IMR-90 (cell line): ENCODE data around the gene CNNM2. TPM values are rescaled to one million over a fixed set of nuclear protein-coding genes. Genes with fewer than 3 reads are reported as not detected.

Experiments
- ATAC-seq: fragments of 200-7000 bp; cut with Tn5 transposase; 2 replicates; pipeline ENCODE4 v1.9.1; 2020; ENCODE audit warnings: low read depth, mild to moderate bottlenecking, moderate library complexity
- BruUV-seq: library from RNA; stranded (reverse); fragments of 400-500 nt; replicated peaks from 2 replicates; lab custom pipeline; 2021; lab: Mats Ljungman, UMichigan
- CTCF ChIA-PET: fragments of 300-600 bp; formaldehyde crosslinking; extraction: SDS; loops from one replicate; lab custom pipeline; 2021; ENCODE audit warnings: antibody characterized with exemption; lab: Yijun Ruan, JAX
- POLR2A ChIA-PET: fragments of 300-600 bp; sonication (Branson Sonifier 250); formaldehyde crosslinking; loops from one replicate; lab custom pipeline; 2022; ENCODE audit warnings: antibody characterized with exemption; ENCODE audit not compliant: unreplicated experiment; lab: Charles Lee
- DNase-seq: peaks from one replicate; pipeline ENCODE4 v3.0.0; 2013
- H2AFZ ChIP-seq: replicated peaks from 2 replicates; pipeline ENCODE3; 2013; ENCODE audit warnings: low read length, mild to moderate bottlenecking; ENCODE audit not compliant: poor library complexity
- H2AK5ac ChIP-seq: 2 replicates; pipeline ENCODE4 v1.6.1; 2013; ENCODE audit warnings: low read depth, low read length, inconsistent platforms
- H2AK9ac ChIP-seq: replicated peaks from 2 replicates; pipeline ENCODE3; 2013; ENCODE audit warnings: mild to moderate bottlenecking, low read depth, low read length, moderate library complexity; ENCODE audit not compliant: poor library complexity
- H2BK120ac ChIP-seq: 2 replicates; pipeline ENCODE4 v1.6.1; 2013; ENCODE audit warnings: low read depth, low read length, inconsistent platforms
- H2BK15ac ChIP-seq: 3 replicates; pipeline ENCODE4 v1.6.1; 2013; ENCODE audit warnings: low read depth, low read length, inconsistent platforms
- H2BK20ac ChIP-seq: 2 replicates; pipeline ENCODE4 v1.6.1; 2013; ENCODE audit warnings: low read depth, mild to moderate bottlenecking, inconsistent platforms, low read length, moderate library complexity
- H2BK5ac ChIP-seq: 2 replicates; pipeline ENCODE4 v1.6.1; 2013; ENCODE audit warnings: mild to moderate bottlenecking, low read depth, low read length, inconsistent platforms; ENCODE audit not compliant: poor library complexity, severe bottlenecking
- H3K14ac ChIP-seq: replicated peaks from 2 replicates; pipeline ENCODE4 v1.6.1; 2013; ENCODE audit warnings: low read depth, low read length, inconsistent platforms
- H3K18ac ChIP-seq: 2 replicates; pipeline ENCODE4 v1.6.1; 2013; ENCODE audit warnings: low read depth, low read length, control low read depth
- H3K23ac ChIP-seq: 2 replicates; pipeline ENCODE4 v1.6.1; 2013; ENCODE audit warnings: low read depth, low read length, inconsistent platforms
- H3K27ac ChIP-seq: 2 replicates; pipeline ENCODE4 v1.5.1; 2013; ENCODE audit warnings: mild to moderate bottlenecking, control low read depth, low read length; ENCODE audit not compliant: insufficient read depth
- H3K27me3 ChIP-seq: 2 replicates; pipeline ENCODE4 v1.6.1; 2013; ENCODE audit warnings: low read length; ENCODE audit not compliant: control insufficient read depth, insufficient read depth
- H3K36me3 ChIP-seq: 2 replicates; pipeline ENCODE4 v1.6.1; 2013; ENCODE audit warnings: low read length, mixed read lengths; ENCODE audit not compliant: control insufficient read depth, insufficient read depth
- H3K4ac ChIP-seq: 2 replicates; pipeline ENCODE4 v1.6.1; 2013; ENCODE audit warnings: low read depth, low read length, inconsistent platforms
- H3K4me1 ChIP-seq: 2 replicates; pipeline ENCODE4 v1.6.1; 2013; ENCODE audit warnings: low read length, mixed read lengths; ENCODE audit not compliant: control insufficient read depth, insufficient read depth
- H3K4me2 ChIP-seq: 2 replicates; pipeline ENCODE4 v1.6.1; 2013; ENCODE audit warnings: low read depth, mild to moderate bottlenecking, control low read depth, low read length, moderate library complexity
- H3K4me3 ChIP-seq: 2 replicates; pipeline ENCODE4 v1.5.1; 2013; ENCODE audit warnings: low read depth, mild to moderate bottlenecking, control low read depth, low read length, moderate library complexity; ENCODE audit not compliant: insufficient read depth
- H3K56ac ChIP-seq: 2 replicates; pipeline ENCODE4 v1.6.1; 2013; ENCODE audit warnings: low read length, inconsistent platforms; ENCODE audit not compliant: insufficient read depth; ENCODE audit errors: extremely low read depth
- H3K79me1 ChIP-seq, 2 experiments: 2 replicates each; pipeline ENCODE4 v1.6.1; 2013; ENCODE audit warnings: low read length in 2 of 2, inconsistent platforms in 1 of 2, low read depth in 1 of 2
- H3K9ac ChIP-seq: 2 replicates; pipeline ENCODE4 v1.6.1; 2013; ENCODE audit warnings: low read depth, low read length, control low read depth
- H3K9me1 ChIP-seq: 2 replicates; pipeline ENCODE4 v1.6.1; 2013; ENCODE audit warnings: low read length, inconsistent platforms; ENCODE audit not compliant: insufficient read depth
- H3K9me3 ChIP-seq: 2 replicates; pipeline ENCODE4 v1.6.1; 2013; ENCODE audit warnings: low read length; ENCODE audit not compliant: control insufficient read depth, insufficient read depth
- H4K20me1 ChIP-seq: 2 replicates; pipeline ENCODE4 v1.6.1; 2013; ENCODE audit warnings: low read length, inconsistent platforms; ENCODE audit not compliant: insufficient read depth
- H4K5ac ChIP-seq: 2 replicates; pipeline ENCODE4 v1.6.1; 2013; ENCODE audit warnings: mild to moderate bottlenecking, low read depth, low read length, control low read depth
- H4K8ac ChIP-seq, 2 experiments: 2 replicates each; pipeline ENCODE4 v1.6.1; 2013; ENCODE audit warnings: low read depth in 2 of 2, low read length in 2 of 2, control low read depth in 1 of 2, inconsistent platforms in 1 of 2
- H4K91ac ChIP-seq: 2 replicates; pipeline ENCODE4 v1.6.1; 2013; ENCODE audit warnings: low read depth, low read length, inconsistent platforms; ENCODE audit not compliant: insufficient read depth
- BHLHE40 ChIP-seq: fragments of 150-350 bp; IDR thresholded peaks from 2 replicates; pipeline ENCODE4 v1.6.1; 2016; ENCODE audit warnings: mild to moderate bottlenecking, low read depth, low read length
- CEBPB ChIP-seq: IDR thresholded peaks from 2 replicates; pipeline ENCODE4 v1.6.1; 2012; ENCODE audit warnings: low read depth, low read length, improper control_type of control experiment
- CTCF ChIP-seq: conservative IDR thresholded peaks from 2 replicates; pipeline ENCODE4 v1.5.1; 2012; ENCODE audit warnings: mild to moderate bottlenecking, low read depth, low read length, improper control_type of control experiment
- MAFK ChIP-seq: IDR thresholded peaks from 2 replicates; pipeline ENCODE4 v1.6.1; 2012; ENCODE audit warnings: low read depth, low read length, improper control_type of control experiment
- MAZ ChIP-seq: IDR thresholded peaks from 2 replicates; pipeline ENCODE4 v1.6.1; 2012; ENCODE audit warnings: low read depth, mild to moderate bottlenecking, low read length, improper control_type of control experiment, moderate library complexity, borderline replicate concordance
- MXI1 ChIP-seq: IDR thresholded peaks from 2 replicates; pipeline ENCODE4 v1.6.1; 2012; ENCODE audit warnings: low read depth, mild to moderate bottlenecking, low read length, moderate library complexity, borderline replicate concordance
- NFE2L2 ChIP-seq: fragments of 150-350 bp; IDR thresholded peaks from 2 replicates; pipeline ENCODE4 v1.6.1; 2016; ENCODE audit warnings: low read depth, mild to moderate bottlenecking, low read length
- POLR2A ChIP-seq: IDR thresholded peaks from 2 replicates; pipeline ENCODE4 v1.6.1; 2012; ENCODE audit warnings: mild to moderate bottlenecking, low read depth, low read length
- RAD21 ChIP-seq: IDR thresholded peaks from 2 replicates; pipeline ENCODE4 v1.6.1; 2012; ENCODE audit warnings: low read length, improper control_type of control experiment
- RCOR1 ChIP-seq: IDR thresholded peaks from 2 replicates; pipeline ENCODE4 v1.6.1; 2012; ENCODE audit warnings: mild to moderate bottlenecking, low read length, improper control_type of control experiment; ENCODE audit not compliant: insufficient replicate concordance
- RFX5 ChIP-seq: IDR thresholded peaks from 2 replicates; pipeline ENCODE4 v1.8.0; 2012; ENCODE audit warnings: low read depth, mild to moderate bottlenecking, low read length, moderate library complexity
- SMC3 ChIP-seq: fragments of 150-350 bp; IDR thresholded peaks from 2 replicates; pipeline ENCODE4 v1.6.1; 2016; ENCODE audit warnings: low read depth, mild to moderate bottlenecking, antibody characterized with exemption, low read length, moderate library complexity
- WGBS, 2 experiments: methylation state at CpG; one replicate each; pipeline versions ENCODE4 v1.1.5 to v1.1.7; 2013; ENCODE audit warnings: missing lambda C conversion rate in 2 of 2; ENCODE audit not compliant: insufficient read length in 1 of 2; ENCODE audit errors: extremely low coverage in 2 of 2; 5-methylcytosine and 5-hydroxymethylcytosine counted together
- dilution Hi-C: fragments of 300-500 bp; cut with HindIII; formaldehyde crosslinking; loops from one replicate; pipeline ENCODE4 v1.14.3; 2018; ENCODE audit warnings: low sequenced_read_pairs; ENCODE audit not compliant: unreplicated experiment
- in situ Hi-C: fragments of 300-500 bp; cut with MboI; formaldehyde crosslinking; loops from 3 replicates; pipeline ENCODE4 v1.14.3; 2019; ENCODE audit warnings: low sequenced_read_pairs, inconsistent platforms, mixed read lengths
- intact Hi-C: fragments of 100-400 bp; cut with micrococcal nuclease; formaldehyde crosslinking; loops from 2 replicates; pipeline ENCODE4 v1.10.0; 2022
- polyA plus RNA-seq, 3 experiments: library from polyadenylated mRNA; depleted of rRNA; stranded (reverse); fragments of >200 nt; gene quantifications; 2 replicates each; pipeline ENCODE4 v1.2.3, GENCODE V29; 2012; ENCODE audit warnings: low replicate concordance in 1 of 3
- total RNA-seq: library from RNA; depleted of rRNA; stranded (reverse); fragments of >200 nt; gene quantifications from 2 replicates; pipeline ENCODE4 v1.2.3, GENCODE V29; 2012
- TF ChIP-seq, protein P1 (sequence below): fragments of 150-350 bp; IDR thresholded peaks from 2 replicates; pipeline ENCODE4 v1.6.1; 2016; ENCODE audit warnings: low read depth, mild to moderate bottlenecking, low read length, moderate library complexity, borderline replicate concordance

Gene CNNM2
- total and polyA plus RNA-seq, 2 of the 4 experiments (the other 2 are of a cell fraction): 4.7 to 5.6 TPM

DNA sequence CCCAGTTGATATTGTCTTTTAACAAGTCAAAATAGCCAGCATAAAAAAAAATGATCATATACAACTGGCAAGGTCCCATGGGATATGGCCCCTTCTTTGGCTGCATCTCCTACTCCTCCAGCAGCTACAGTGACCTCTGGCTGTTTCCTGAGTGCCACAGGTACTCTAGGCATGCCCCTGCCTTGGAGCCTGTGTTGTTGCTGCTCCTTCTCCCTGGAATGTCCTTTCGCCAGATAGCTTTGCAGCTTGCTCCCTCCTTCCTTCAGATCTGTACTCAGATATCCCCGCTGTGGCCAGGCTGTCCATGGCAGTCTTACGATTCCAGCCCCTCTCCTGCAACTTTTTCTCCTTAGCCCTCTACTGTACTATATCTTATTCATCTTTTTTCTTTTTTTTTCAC, 23.3 kb downstream of the CNNM2 start:
- Histone ChIP-seq H3K27me3 (no peaks in the 10 kb centered on the region), H4K5ac (no peak overlapping the region), H3K36me3 (no peaks in the 10 kb centered on the region), H4K91ac (no peak overlapping the region), H3K9me3 (no peaks in the 10 kb centered on the region), H2BK15ac (no peak overlapping the region), H2AK5ac (no peak overlapping the region), H3K18ac (no peak overlapping the region), H2BK120ac (no peak overlapping the region), H4K20me1 (peaks cover 15% of the 10 kb centered on the region), H3K27ac (no peak overlapping the region), H3K56ac (no peak overlapping the region), H3K79me1 (peaks cover 9 to 68% of the 10 kb centered on the region in 2 experiments), H2AFZ (no peak overlapping the region), H3K4me3 (no peak overlapping the region), H3K4ac (no peak overlapping the region), H3K4me2 (no peak overlapping the region), H2BK20ac (no peak overlapping the region), H2BK5ac (no peak overlapping the region), H3K9me1 (peaks cover 8% of the 10 kb centered on the region; the same call in 1 of the 2 replicates), H3K14ac (no peak overlapping the region), H2AK9ac (no peak overlapping the region), H3K9ac (no peak overlapping the region), H3K4me1 (peaks cover 5% of the 10 kb centered on the region), H4K8ac (no peak overlapping the region), H3K23ac (no peak overlapping the region)
- POLR2A ChIA-PET: interaction anchor here (0.6 kb wide), 1 partner anchor 104 kb away, joined by 3 read pairs; no protein-coding TSS in a partner anchor
- DNase-seq (no peak), ATAC-seq (no peak)
- in situ Hi-C loops (no loop called here), intact Hi-C loops (no loop called here), dilution Hi-C loops (no loop called here)
- 100% methylated on average over 2 of the region's 3 CpGs; no CpG with 5 or more reads in 1 of the 2 experiments for WGBS, 2 experiments
- BruUV-seq: no TSS peak
- CTCF ChIA-PET: no interaction called here
- TF ChIP-seq RAD21 (no peak), CEBPB (no peak), MAZ (no peak), MAFK (no peak), MXI1 (no peak), NFE2L2 (no peak), SMC3 (no peak), CTCF (no peak), RFX5 (no peak), POLR2A (no peak), BHLHE40 (no peak), RCOR1 (no peak)
- TF ChIP-seq, protein P1, sequence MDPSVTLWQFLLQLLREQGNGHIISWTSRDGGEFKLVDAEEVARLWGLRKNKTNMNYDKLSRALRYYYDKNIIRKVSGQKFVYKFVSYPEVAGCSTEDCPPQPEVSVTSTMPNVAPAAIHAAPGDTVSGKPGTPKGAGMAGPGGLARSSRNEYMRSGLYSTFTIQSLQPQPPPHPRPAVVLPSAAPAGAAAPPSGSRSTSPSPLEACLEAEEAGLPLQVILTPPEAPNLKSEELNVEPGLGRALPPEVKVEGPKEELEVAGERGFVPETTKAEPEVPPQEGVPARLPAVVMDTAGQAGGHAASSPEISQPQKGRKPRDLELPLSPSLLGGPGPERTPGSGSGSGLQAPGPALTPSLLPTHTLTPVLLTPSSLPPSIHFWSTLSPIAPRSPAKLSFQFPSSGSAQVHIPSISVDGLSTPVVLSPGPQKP: no peak
